GM21526 (cell line): ENCODE measurements around the gene ZNF117.
"Not testable (repeated sequence)": the region's sequence is repeated elsewhere in the genome, so short reads cannot be mapped to it uniquely, and the experiment has no call there.

Experiments used
- ATAC-seq: cut with Tn5 transposase; IDR thresholded peaks from one replicate; pipeline ENCODE4 v1.9.1; 2021; ENCODE audit warnings: moderate library complexity; ENCODE audit not compliant: unreplicated experiment, low FRiP score

Gene ZNF117

DNA sequence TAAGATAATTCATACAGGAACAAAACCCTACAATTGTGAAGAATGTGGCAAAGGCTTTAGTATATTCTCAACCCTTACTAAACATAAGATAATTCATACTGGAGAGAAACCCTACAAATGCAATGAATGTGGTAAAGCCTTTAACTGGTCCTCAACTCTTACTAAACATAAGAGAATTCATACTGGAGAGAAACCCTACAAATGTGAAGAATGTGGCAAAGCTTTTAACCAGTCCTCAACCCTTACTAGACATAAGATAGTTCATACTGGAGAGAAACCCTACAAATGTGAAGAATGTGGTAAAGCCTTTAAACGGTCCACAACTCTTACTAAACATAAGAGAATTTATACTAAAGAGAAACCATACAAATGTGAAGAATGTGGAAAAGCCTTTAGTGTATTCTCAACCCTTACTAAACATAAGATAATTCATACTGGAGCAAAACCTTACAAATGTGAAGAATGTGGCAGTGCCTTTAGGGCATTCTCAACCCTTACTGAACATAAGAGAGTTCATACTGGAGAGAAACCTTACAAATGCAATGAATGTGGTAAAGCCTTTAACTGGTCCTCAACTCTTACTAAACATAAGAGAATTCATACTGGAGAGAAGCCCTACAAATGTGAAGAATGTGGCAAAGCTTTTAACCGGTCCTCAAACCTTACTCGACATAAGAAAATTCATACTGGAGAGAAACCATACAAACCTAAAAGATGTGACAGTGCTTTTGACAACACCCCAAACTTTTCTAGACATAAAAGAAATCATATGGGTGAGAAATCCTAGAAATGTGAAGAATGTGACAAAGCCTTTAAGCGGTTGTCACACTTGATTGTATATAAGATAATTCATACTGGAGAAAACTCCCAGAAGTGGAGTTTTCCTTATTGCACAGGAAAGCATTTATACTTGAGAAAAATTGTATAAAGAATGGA is 62.3 kb downstream of the ZNF117 start:
- not testable (repeated sequence) for ATAC-seq
